OCI-LY3 (cell line): ENCODE measurements around the gene TINCR.
"Not testable (repeated sequence)": the region's sequence is repeated elsewhere in the genome, so short reads cannot be mapped to it uniquely, and the experiment has no call there.

Experiments used
- H2AFZ ChIP-seq: fragments of 200-600, 300-600 bp; shearing (Covaris generic); 2 replicates; pipeline ENCODE4 v1.6.0; 2014; ENCODE audit warnings: antibody characterized with exemption, low read depth, low read length
- H3K27ac ChIP-seq: fragments of 200-600, 300-600 bp; sonication (generic); 2 replicates; pipeline ENCODE4 v1.5.1; 2014; ENCODE audit warnings: mild to moderate bottlenecking, low read length, moderate library complexity, mixed read lengths
- H3K27me3 ChIP-seq: fragments of 200-600, 300-600 bp; sonication (generic); 2 replicates; pipeline ENCODE4 v1.6.1; 2014; ENCODE audit warnings: low read depth, low read length, mixed read lengths
- H3K36me3 ChIP-seq: fragments of 200-600, 300-600 bp; sonication (generic); replicated peaks from 2 replicates; pipeline ENCODE3; 2014; ENCODE audit warnings: low read depth, low read length, mixed read lengths
- H3K4me1 ChIP-seq: fragments of 300-600, 200-600 bp; sonication (generic); 2 replicates; pipeline ENCODE4 v1.6.1; 2014; ENCODE audit warnings: low read length, mixed read lengths
- H3K4me2 ChIP-seq: fragments of 200-600, 300-600 bp; sonication (generic); 2 replicates; pipeline ENCODE4 v1.6.1; 2014; ENCODE audit warnings: low read length, mixed read lengths
- H3K4me3 ChIP-seq: fragments of 300-600, 200-600 bp; sonication (generic); 2 replicates; pipeline ENCODE4 v1.5.1; 2014; ENCODE audit warnings: antibody characterized with exemption, mild to moderate bottlenecking, low read length, moderate library complexity
- H3K79me2 ChIP-seq: fragments of 300-600, 200-600 bp; shearing (Covaris generic); 2 replicates; pipeline ENCODE4 v1.6.1; 2014; ENCODE audit warnings: mild to moderate bottlenecking, low read length, mixed read lengths
- H3K9ac ChIP-seq: fragments of 300-600, 200-600 bp; shearing (Covaris generic); 2 replicates; pipeline ENCODE4 v1.6.0; 2014; ENCODE audit warnings: mild to moderate bottlenecking, low read length, moderate library complexity
- H3K9me3 ChIP-seq: fragments of 200-600, 300-600 bp; shearing (Covaris generic); 2 replicates; pipeline ENCODE4 v1.6.1; 2014; ENCODE audit warnings: low read length, mixed read lengths; ENCODE audit not compliant: insufficient read depth
- H4K20me1 ChIP-seq: fragments of 200-600, 300-600 bp; sonication (generic); 2 replicates; pipeline ENCODE4 v1.6.1; 2016; ENCODE audit warnings: low read length, mixed read lengths; ENCODE audit not compliant: insufficient read depth
- EZH2phosphoT487 ChIP-seq: fragments of 200-600 bp; shearing (Covaris generic); IDR thresholded peaks from 2 replicates; pipeline ENCODE4 v1.6.1; 2018; ENCODE audit warnings: antibody characterized with exemption, mixed run types, low read depth
- TF ChIP-seq, protein P1 (sequence below): fragments of 200-600, 300-600 bp; sonication (generic); IDR thresholded peaks from 2 replicates; pipeline ENCODE4 v1.5.1; 2014; ENCODE audit warnings: antibody characterized with exemption, low read length, low read depth

Gene TINCR

DNA sequence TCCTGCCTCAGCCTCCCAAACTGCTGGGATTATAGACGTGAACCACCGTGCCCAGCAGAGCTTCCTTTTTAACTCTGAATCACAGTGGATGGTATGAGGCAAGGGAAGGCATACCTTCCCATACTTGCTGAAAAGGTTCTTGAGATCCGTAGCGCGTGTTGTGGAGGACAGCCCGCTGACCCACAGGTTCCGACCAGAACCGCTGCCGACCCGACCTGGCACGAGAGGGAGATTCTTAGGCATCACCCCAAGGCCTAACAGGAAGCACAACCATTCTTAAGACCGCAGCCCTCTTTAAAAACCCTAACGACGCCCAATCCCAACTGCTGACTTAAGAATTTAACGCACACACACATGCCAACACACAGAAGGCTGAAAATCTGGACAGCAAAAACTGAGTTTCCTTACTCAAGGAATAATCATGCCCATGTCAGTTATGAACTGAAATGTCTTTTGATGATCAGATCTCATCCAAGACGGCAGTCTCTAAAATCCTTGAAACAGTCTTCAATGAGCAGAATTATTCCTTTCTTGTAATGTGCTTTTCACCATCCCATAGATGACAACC is 42.2 kb upstream of the TINCR start:
- no peaks in the 10 kb centered on the region for H3K9me3 ChIP-seq
- H3K27me3 ChIP-seq, result no peaks in the 10 kb centered on the region
- TF ChIP-seq EZH2phosphoT487, result no peak
- TF ChIP-seq, protein P1, sequence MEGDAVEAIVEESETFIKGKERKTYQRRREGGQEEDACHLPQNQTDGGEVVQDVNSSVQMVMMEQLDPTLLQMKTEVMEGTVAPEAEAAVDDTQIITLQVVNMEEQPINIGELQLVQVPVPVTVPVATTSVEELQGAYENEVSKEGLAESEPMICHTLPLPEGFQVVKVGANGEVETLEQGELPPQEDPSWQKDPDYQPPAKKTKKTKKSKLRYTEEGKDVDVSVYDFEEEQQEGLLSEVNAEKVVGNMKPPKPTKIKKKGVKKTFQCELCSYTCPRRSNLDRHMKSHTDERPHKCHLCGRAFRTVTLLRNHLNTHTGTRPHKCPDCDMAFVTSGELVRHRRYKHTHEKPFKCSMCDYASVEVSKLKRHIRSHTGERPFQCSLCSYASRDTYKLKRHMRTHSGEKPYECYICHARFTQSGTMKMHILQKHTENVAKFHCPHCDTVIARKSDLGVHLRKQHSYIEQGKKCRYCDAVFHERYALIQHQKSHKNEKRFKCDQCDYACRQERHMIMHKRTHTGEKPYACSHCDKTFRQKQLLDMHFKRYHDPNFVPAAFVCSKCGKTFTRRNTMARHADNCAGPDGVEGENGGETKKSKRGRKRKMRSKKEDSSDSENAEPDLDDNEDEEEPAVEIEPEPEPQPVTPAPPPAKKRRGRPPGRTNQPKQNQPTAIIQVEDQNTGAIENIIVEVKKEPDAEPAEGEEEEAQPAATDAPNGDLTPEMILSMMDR, result no peak
- H3K79me2 ChIP-seq, result peaks cover 71% of the 10 kb centered on the region
- no peak overlapping the region for H3K4me2 ChIP-seq
- peaks cover 76% of the 10 kb centered on the region for H3K36me3 ChIP-seq
- peaks cover 26% of the 10 kb centered on the region for H4K20me1 ChIP-seq
- H3K9ac ChIP-seq, result no peak overlapping the region
- no peaks in the 10 kb centered on the region for H3K4me1 ChIP-seq
- H3K27ac ChIP-seq, result no peak overlapping the region
- no peak overlapping the region for H2AFZ ChIP-seq
- H3K4me3 ChIP-seq, result no peak overlapping the region

DNA sequence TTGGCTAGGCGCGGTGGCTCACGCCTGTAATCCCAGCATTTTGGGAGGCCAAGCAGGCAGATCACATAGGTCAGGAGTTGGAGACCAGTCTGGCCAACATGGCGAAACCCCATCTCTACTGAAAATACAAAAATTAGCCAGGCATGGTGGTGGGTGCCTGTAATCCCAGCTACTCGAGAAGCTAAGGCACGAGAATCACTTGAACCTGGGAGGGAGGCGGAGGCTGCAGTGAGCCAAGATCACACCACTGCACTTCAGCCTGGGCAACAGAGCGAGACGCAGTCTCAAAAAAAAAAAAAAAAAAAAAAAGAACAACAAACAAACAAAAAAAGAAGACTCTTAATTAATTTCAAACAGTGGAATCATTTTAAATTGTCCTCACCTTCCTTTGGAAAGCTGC is 41.0 kb upstream of the TINCR start:
- H3K4me1 ChIP-seq, H3K4me2 ChIP-seq, H3K9ac ChIP-seq, H2AFZ ChIP-seq, H3K27ac ChIP-seq, H3K9me3 ChIP-seq, H3K4me3 ChIP-seq, H3K27me3 ChIP-seq: not testable (repeated sequence)
- Histone ChIP-seq H3K36me3 (peaks cover 76% of the 10 kb centered on the region), H3K79me2 (peaks cover 67% of the 10 kb centered on the region), H4K20me1 (peaks cover 26% of the 10 kb centered on the region)

DNA sequence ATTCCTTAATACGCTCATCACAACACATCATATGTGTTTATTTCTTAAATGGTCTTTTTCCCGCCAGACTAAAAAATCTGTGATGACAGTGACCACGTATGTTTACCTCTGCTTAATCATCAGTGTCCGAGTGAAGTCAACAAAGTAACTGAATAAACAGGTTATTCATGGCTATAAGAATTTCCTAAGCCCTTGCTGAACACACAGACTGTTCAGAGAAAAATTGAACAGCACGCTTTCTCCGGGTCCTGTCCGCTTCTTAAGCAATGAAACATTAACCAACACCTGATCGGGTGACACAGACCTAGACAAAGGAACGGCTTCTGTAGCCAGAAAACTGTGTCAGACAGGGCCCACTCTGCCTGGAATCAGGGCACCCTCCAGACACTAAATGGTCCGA is 40.5 kb upstream of the TINCR start:
- TF ChIP-seq EZH2phosphoT487, result no peak
- TF ChIP-seq, protein P1, result no peak
- Histone ChIP-seq H2AFZ (no peak overlapping the region), H3K9ac (no peak overlapping the region), H3K9me3 (no peaks in the 10 kb centered on the region), H3K36me3 (peaks cover 76% of the 10 kb centered on the region), H4K20me1 (peaks cover 26% of the 10 kb centered on the region), H3K4me2 (no peak overlapping the region), H3K27ac (no peak overlapping the region), H3K4me3 (no peak overlapping the region), H3K79me2 (peaks cover 68% of the 10 kb centered on the region), H3K27me3 (no peaks in the 10 kb centered on the region), H3K4me1 (no peaks in the 10 kb centered on the region)

DNA sequence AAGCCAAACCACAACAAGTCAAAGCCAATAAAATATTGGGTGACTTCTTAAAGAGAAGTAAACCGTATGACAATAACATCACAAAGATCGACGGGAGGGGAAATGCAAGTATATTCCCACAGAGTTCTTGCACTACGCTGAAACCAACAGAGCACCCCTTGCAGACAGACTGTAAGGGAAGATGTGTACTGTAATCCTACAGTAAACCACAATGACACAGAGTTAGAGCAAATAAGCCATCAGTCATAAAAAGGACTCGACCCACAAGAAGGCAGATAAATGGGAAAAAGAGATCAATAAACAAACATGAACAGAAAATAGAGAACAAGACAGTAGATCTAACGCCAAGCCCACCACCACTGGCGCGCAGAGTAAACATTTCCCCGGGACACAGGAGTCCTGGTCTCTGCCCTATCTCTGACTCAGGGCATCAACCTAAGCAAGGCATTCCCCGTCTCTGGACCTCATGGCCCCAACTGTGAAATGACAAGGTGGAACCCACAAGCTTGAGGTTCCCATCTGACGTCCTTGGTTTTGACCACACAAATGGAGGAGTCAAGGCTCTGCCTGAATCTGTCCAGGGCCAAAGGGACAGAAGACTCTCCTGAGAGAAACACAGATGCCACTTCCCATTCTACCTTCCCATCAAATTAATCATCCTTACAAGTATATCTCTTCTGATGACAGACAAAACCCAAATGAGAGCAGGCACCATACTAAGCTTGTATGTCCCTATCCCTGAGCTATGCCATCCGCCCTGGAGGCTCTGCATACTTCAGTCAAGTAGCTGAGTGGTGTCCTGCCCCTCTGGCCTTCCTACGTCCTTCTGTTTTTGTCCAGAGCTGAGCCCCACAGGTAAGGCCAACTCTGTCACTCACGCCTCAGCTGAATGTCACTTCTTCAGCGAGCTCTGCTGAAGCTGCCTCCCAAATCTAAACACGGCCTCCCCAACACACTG is 39.8 kb upstream of the TINCR start:
- H3K9ac ChIP-seq, result no peak overlapping the region
- no peak overlapping the region for H3K4me3 ChIP-seq
- no peak for TF ChIP-seq EZH2phosphoT487
- TF ChIP-seq, protein P1, result no peak
- H3K4me2 ChIP-seq, result no peak overlapping the region
- H3K4me1 ChIP-seq, result no peaks in the 10 kb centered on the region
- H2AFZ ChIP-seq, result no peak overlapping the region
- H3K27me3 ChIP-seq, result no peaks in the 10 kb centered on the region
- peaks cover 21% of the 10 kb centered on the region for H4K20me1 ChIP-seq
- no peak overlapping the region for H3K27ac ChIP-seq
- H3K9me3 ChIP-seq, result no peaks in the 10 kb centered on the region
- peaks cover 67% of the 10 kb centered on the region for H3K79me2 ChIP-seq
- H3K36me3 ChIP-seq, result peaks cover 74% of the 10 kb centered on the region
